Adrenal gland (tissue), 12 donors: ENCODE results near the gene KCNH5. TPM values are rescaled to one million over a fixed set of nuclear protein-coding genes. Genes with fewer than 3 reads are reported as not detected.

Source experiments
- DNase-seq, 7 donors: peaks; one replicate each; pipeline ENCODE4 v3.0.0-alpha.2; 2019 to 2020
- H3K27ac ChIP-seq, 5 donors: fragments of 200-600 bp; sonication (generic) in 4 of 5; 1 replicate in 3 of 5; 2 replicates in 2 of 5; pipeline versions ENCODE4 v1.5.1 to v1.8.0; 2016 to 2020; ENCODE audit warnings: mild to moderate bottlenecking in 1 of 5
- H3K27me3 ChIP-seq: fragments of 200-600 bp; 2 replicates; pipeline ENCODE4 v1.8.0; 2021
- H3K36me3 ChIP-seq, 2 donors: fragments of 200-600 bp; replicated peaks in 1 of 2; 1 replicate in 1 of 2; 2 replicates in 1 of 2; pipeline versions ENCODE4 v1.5.1 to v1.8.0; 2018 to 2022
- H3K4me1 ChIP-seq, 2 donors: fragments of 200-600 bp; replicated peaks in 1 of 2; 1 replicate in 1 of 2; 2 replicates in 1 of 2; pipeline versions ENCODE4 v1.5.1 to v1.8.0; 2018 to 2021
- H3K4me3 ChIP-seq, 4 donors: fragments of 200-600 bp; sonication (generic) in 3 of 4; one replicate each; pipeline ENCODE4 v1.5.1; 2016 to 2018
- H3K9me3 ChIP-seq, 3 donors: fragments of 200-600 bp; sonication (generic) in 1 of 3; replicated peaks in 1 of 3; 1 replicate in 2 of 3; 2 replicates in 1 of 3; pipeline versions ENCODE4 v1.5.1 to v1.8.0; 2016 to 2021
- CTCF ChIP-seq, 6 experiments: fragments of 450-650 bp in 4 of 6; fragments of 200-600 bp in 2 of 6; sonication (generic) in 1 of 6; IDR thresholded peaks; 1 replicate in 5 of 6; 2 replicates in 1 of 6; pipeline versions ENCODE4 v1.5.1 to v1.8.0; 2016 to 2021; ENCODE audit warnings: antibody characterized with exemption in 6 of 6, mild to moderate bottlenecking in 2 of 6, moderate library complexity in 1 of 6
- POLR2A ChIP-seq, 2 donors: fragments of 450-650 bp; IDR thresholded peaks; one replicate each; pipeline ENCODE4 v1.6.1; 2017; ENCODE audit warnings: antibody characterized with exemption in 2 of 2, mild to moderate bottlenecking in 2 of 2, moderate library complexity in 1 of 2
- WGBS, 4 donors: extraction: QIAGEN DNeasy Blood & Tissue Kit in 2 of 4; methylation state at CpG; one replicate each; pipeline versions ENCODE4 v1.1.5 to v1.1.7; 2013 to 2017; 5-methylcytosine and 5-hydroxymethylcytosine counted together
- intact Hi-C, 2 donors: fragments of 100-400 bp; cut with DNase I; formaldehyde crosslinking; loops; one replicate each; pipeline versions ENCODE4 v1.14.1 to v1.15.0; 2022 to 2023
- polyA plus RNA-seq, 3 donors: library from polyadenylated mRNA; stranded (reverse); fragments of 200-250 nt in 2 of 3; fragments of 350-450 nt in 1 of 3; fragmentation: Illumina TruSeq in 1 of 3; extraction: RNeasy Lipid Tissue Mini Kit (QIAGEN cat#74804) in 1 of 3; gene quantifications; one replicate each; pipeline ENCODE4 v1.2.3, GENCODE V29; 2013 to 2014
- total RNA-seq, 9 donors: library from RNA; depleted of rRNA in 4 of 9; stranded (reverse); fragments of >200 nt in 4 of 9; fragments of 120-200 nt in 1 of 9; fragmentation: NEBNext Ultra II Directional in 1 of 9; extraction: Animal tissue kit (Norgen Biotek cat#: 25700) in 1 of 9; gene quantifications; one replicate each; pipeline versions ENCODE4 v1.1.0 to v1.2.4, GENCODE V29; 2013 to 2023
- donor health status: healthy with polysubstance abuse.
- donor health status: Bipolar disorder and iron deficiency.
- donor health status: DM: yes; HTN: yes; CAD: no.
- donor health status: DM: no; HTN: no; CAD: no.
- donor health status: DM: no; HTN: no; CAD: no.
- donor health status: DM: yes; HTN: yes; CAD: no.

Gene KCNH5
- total and polyA plus RNA-seq, 12 donors, result 0.10 to 3.2 (median 0.84) TPM; not detected in 4

GRCh38 chr14:62673014-62673755, 372.1 kb downstream of the KCNH5 start:
- Histone ChIP-seq H3K27me3 (no peaks in the 10 kb centered on the region), H3K36me3 (no peaks in the 10 kb centered on the region), H3K9me3 (no peaks in the 10 kb centered on the region), H3K4me1 (no peaks in the 10 kb centered on the region), H3K27ac (no peak overlapping the region), H3K4me3 (no peak overlapping the region)
- intact Hi-C loops, result no loop called here
- WGBS, 4 donors, result 81 to 87% (median 84%) methylated on average over 4 of the region's 4 CpGs
- no peak for DNase-seq
- TF ChIP-seq CTCF (IDR thresholded peaks at IDR 0.05), result no peak
- TF ChIP-seq POLR2A (IDR thresholded peaks at IDR 0.05), result no peak

DNA sequence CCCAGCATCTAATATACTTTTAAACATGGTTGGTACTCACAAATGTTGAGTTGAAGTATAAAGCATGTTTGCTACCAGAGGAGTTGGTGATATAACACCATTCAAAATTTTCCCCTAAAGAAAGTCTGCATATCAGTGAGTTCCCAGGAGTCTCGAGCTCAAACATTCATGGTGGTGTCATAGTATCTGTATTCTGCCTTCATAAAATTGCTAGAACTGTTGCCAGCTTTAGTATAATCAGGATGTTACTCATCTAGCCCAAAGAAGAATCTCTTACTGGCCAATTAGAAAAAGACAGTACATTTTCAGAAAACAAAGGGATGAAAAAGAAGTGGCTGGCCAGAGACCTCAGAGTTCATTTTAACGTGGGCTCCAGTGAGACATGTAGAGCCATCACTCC, 374.7 kb downstream of the KCNH5 start:
- Histone ChIP-seq H3K4me3 (no peak overlapping the region), H3K36me3 (no peaks in the 10 kb centered on the region), H3K27ac (no peak overlapping the region), H3K4me1 (no peaks in the 10 kb centered on the region), H3K9me3 (no peaks in the 10 kb centered on the region), H3K27me3 (no peaks in the 10 kb centered on the region)
- intact Hi-C loops, result no loop called here
- TF ChIP-seq CTCF (IDR thresholded peaks at IDR 0.05) (no peak), POLR2A (IDR thresholded peaks at IDR 0.05) (no peak)
- WGBS, 4 donors, result 61 to 75% (median 67%) methylated on average over 2 of the region's 2 CpGs
- no peak for DNase-seq

DNA sequence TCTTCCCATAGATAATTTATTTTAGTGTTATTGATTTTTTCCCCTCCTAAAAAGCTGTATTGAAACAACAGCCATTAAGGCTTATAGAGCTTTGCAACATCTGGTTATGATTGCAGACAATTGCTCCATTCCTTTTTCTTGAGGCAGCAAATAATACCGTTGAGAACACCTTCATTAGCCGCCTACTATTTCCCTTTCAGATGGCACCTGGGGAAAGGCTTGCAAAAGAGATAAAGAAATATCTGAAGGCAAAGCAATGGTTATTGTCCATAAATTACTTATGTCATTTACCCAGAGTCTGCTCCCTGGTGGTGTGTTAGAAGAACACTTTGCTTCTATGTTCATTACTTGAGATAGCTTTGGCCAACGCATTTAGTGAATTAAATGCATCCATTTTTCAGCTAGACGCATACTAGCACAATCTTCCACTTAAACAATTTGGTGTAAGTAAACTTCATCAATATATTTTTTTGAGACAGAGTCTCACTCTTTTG, 377.8 kb downstream of the KCNH5 start:
- DNase-seq, result no peak

DNA sequence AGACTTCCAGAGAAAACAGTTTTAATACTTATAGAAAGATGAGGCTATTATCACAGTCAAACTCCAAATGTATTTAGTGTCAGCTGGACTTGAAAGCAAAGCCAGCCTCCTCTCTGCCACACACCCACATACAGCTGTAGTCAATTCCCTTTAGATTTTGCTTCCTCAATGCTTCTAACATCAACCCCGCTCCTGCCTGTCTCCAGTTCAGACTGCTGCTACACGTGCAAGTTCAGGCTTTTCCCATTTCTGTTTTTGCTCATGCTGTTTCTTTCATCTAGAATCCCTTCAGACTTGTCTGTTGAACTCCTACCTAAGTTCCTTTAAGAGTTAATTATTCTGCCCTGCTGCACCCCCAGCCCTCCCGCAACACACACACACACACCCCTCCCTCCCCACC, 380.0 kb downstream of the KCNH5 start:
- Histone ChIP-seq H3K27ac (no peak overlapping the region), H3K9me3 (no peaks in the 10 kb centered on the region), H3K36me3 (no peaks in the 10 kb centered on the region), H3K4me3 (no peak overlapping the region), H3K27me3 (no peaks in the 10 kb centered on the region), H3K4me1 (no peaks in the 10 kb centered on the region)
- DNase-seq, result no peak
- no peak for TF ChIP-seq CTCF (IDR thresholded peaks at IDR 0.05)
- no peak for TF ChIP-seq POLR2A (IDR thresholded peaks at IDR 0.05)
- WGBS, 4 donors, result 24 to 53% (median 38%) methylated on average over 3 of the region's 3 CpGs
- intact Hi-C loops, result no loop called here

More for the DNA sequence above, 377.8 kb downstream of the KCNH5 start:
- no peak overlapping the region for H3K27ac ChIP-seq
- no peak overlapping the region for H3K4me3 ChIP-seq
- no peaks in the 10 kb centered on the region for H3K4me1 ChIP-seq
- H3K36me3 ChIP-seq, result no peaks in the 10 kb centered on the region
- 79 to 90% (median 84%) methylated on average over 4 of the region's 4 CpGs for WGBS, 4 donors
- no peaks in the 10 kb centered on the region for H3K9me3 ChIP-seq
- no peak for TF ChIP-seq POLR2A (IDR thresholded peaks at IDR 0.05)
- TF ChIP-seq CTCF (IDR thresholded peaks at IDR 0.05), result no peak
- no peaks in the 10 kb centered on the region for H3K27me3 ChIP-seq
- intact Hi-C loops, result no loop called here
